K562 (cell line): ENCODE data around the gene NYAP1. TPM values are rescaled to one million over a fixed set of nuclear protein-coding genes. Genes with fewer than 3 reads are reported as not detected.
A peak's percentile ranks its signal among the peaks of the same experiment; 100 is the strongest.

ENCODE experiments used
- BRCA1 ChIP-seq, 2 experiments: fragments of 450-650 bp in 1 of 2; sonication (generic) in 1 of 2; formaldehyde crosslinking in 1 of 2; IDR thresholded peaks; 2 replicates each; pipeline versions ENCODE4 v1.5.0 to v1.6.1; 2017 to 2020; ENCODE audit warnings: mild to moderate bottlenecking in 1 of 2, missing genetic modification reagents in 1 of 2
- CREB1 ChIP-seq, 2 experiments: sonication (generic) in 1 of 2; formaldehyde crosslinking in 1 of 2; IDR thresholded peaks; 2 replicates each; pipeline versions ENCODE4 v1.6.1 to v1.8.0; 2012 to 2022; ENCODE audit warnings: inconsistent platforms in 1 of 2, mild to moderate bottlenecking in 1 of 2, missing genetic modification reagents in 1 of 2, moderate library complexity in 1 of 2
- ETV6 ChIP-seq, 3 experiments: fragments of 150-350 bp in 1 of 3; sonication (generic) in 1 of 3; formaldehyde crosslinking in 1 of 3; IDR thresholded peaks; 2 replicates each; pipeline versions ENCODE4 v1.6.1 to v1.8.0; 2014 to 2022; ENCODE audit warnings: borderline replicate concordance in 2 of 3, low read depth in 2 of 3, antibody characterized with exemption in 1 of 3, low read length in 1 of 3, mild to moderate bottlenecking in 1 of 3, missing genetic modification reagents in 1 of 3
- FOXA3 ChIP-seq, 2 experiments: fragments of 450-650 bp in 1 of 2; sonication (generic) in 1 of 2; formaldehyde crosslinking; IDR thresholded peaks in 1 of 2; conservative IDR thresholded peaks in 1 of 2; 2 replicates each; pipeline versions ENCODE4 v1.4.0 to v1.8.0; 2020 to 2022; ENCODE audit warnings: mild to moderate bottlenecking in 2 of 2, missing genetic modification reagents in 1 of 2
- HINFP ChIP-seq: fragments of 450-650 bp; conservative IDR thresholded peaks from 2 replicates; pipeline ENCODE4 v1.6.1; 2016; ENCODE audit warnings: missing genetic modification characterization, low read depth, mild to moderate bottlenecking, control low read depth, missing compliant biosample characterization
- ILF3 ChIP-seq: fragments of 450-650 bp; IDR thresholded peaks from 2 replicates; pipeline ENCODE4 v1.6.1; 2018; ENCODE audit warnings: antibody characterized with exemption, mild to moderate bottlenecking, moderate library complexity, borderline replicate concordance
- JUND ChIP-seq, 2 experiments: IDR thresholded peaks; 2 replicates in 1 of 2; 3 replicates in 1 of 2; pipeline ENCODE4 v1.6.1; 2011; ENCODE audit warnings: borderline replicate concordance in 2 of 2, low read depth in 2 of 2, low read length in 2 of 2, improper control_type of control experiment in 1 of 2, missing biosample characterization in 1 of 2, missing genetic modification characterization in 1 of 2, missing genetic modification reagents in 1 of 2
- NFIC ChIP-seq: fragments of 450-650 bp; IDR thresholded peaks from 2 replicates; pipeline ENCODE4 v1.6.1; 2017; ENCODE audit warnings: mild to moderate bottlenecking, inconsistent platforms
- PCBP1 ChIP-seq: fragments of 200-400 bp; formaldehyde crosslinking; IDR thresholded peaks from 2 replicates; pipeline ENCODE4 v1.6.1; 2018; ENCODE audit warnings: mild to moderate bottlenecking, low read depth, low read length; ENCODE audit not compliant: poor library complexity, severe bottlenecking
- SMARCA4 ChIP-seq: fragments of 450-650 bp; IDR thresholded peaks from 2 replicates; pipeline ENCODE4 v1.6.1; 2016
- ZNF3 ChIP-seq: fragments of 250-450 bp; sonication (Bioruptor Pico); IDR thresholded peaks from 2 replicates; pipeline ENCODE4 v1.5.0; 2021; ENCODE audit warnings: mild to moderate bottlenecking, moderate library complexity
- ZNF316 ChIP-seq: fragments of 450-650 bp; IDR thresholded peaks from 2 replicates; pipeline ENCODE4 v1.6.1; 2016
- polyA plus RNA-seq, 8 experiments: library from polyadenylated mRNA; depleted of rRNA in 4 of 8; stranded (reverse) in 5 of 8; unstranded in 3 of 8; fragments of >200 nt; fragmentation: Nextera tagmentation in 2 of 8; fragmentation: Illumina TruSeq in 1 of 8; extraction: Ambion mirVana in 2 of 8; extraction: Trizol in 1 of 8; gene quantifications; 2 replicates each; pipeline versions ENCODE4 v1.2.1 to v1.2.3, GENCODE V29; 2011 to 2014; ENCODE audit warnings: inconsistent platforms in 1 of 8, missing spikeins in 1 of 8
- total RNA-seq, 7 experiments: library from RNA; depleted of rRNA in 6 of 7; stranded (reverse); fragments of >200 nt in 6 of 7; fragmentation: Illumina TruSeq in 2 of 7; extraction: Trizol in 2 of 7; gene quantifications; 2 replicates each; pipeline versions ENCODE4 v1.2.1 to v1.2.3, GENCODE V29; 2011 to 2021; ENCODE audit warnings: low replicate concordance in 1 of 7
- TF ChIP-seq, protein P1 (sequence below): fragments of 450-650 bp; IDR thresholded peaks from 2 replicates; pipeline ENCODE4 v1.7.0; 2016; ENCODE audit warnings: borderline replicate concordance
- TF ChIP-seq, protein P2 (sequence below): sonication (generic); formaldehyde crosslinking; IDR thresholded peaks from 2 replicates; pipeline ENCODE4 v1.8.0; 2023; ENCODE audit warnings: mild to moderate bottlenecking, missing genetic modification reagents

Gene NYAP1
- total and polyA plus RNA-seq, 9 of the 15 experiments (the other 6 are each of a cell fraction or from before 2014, with no cell fraction given) = 0.11 to 0.88 (median 0.22) TPM; not detected in 2

DNA sequence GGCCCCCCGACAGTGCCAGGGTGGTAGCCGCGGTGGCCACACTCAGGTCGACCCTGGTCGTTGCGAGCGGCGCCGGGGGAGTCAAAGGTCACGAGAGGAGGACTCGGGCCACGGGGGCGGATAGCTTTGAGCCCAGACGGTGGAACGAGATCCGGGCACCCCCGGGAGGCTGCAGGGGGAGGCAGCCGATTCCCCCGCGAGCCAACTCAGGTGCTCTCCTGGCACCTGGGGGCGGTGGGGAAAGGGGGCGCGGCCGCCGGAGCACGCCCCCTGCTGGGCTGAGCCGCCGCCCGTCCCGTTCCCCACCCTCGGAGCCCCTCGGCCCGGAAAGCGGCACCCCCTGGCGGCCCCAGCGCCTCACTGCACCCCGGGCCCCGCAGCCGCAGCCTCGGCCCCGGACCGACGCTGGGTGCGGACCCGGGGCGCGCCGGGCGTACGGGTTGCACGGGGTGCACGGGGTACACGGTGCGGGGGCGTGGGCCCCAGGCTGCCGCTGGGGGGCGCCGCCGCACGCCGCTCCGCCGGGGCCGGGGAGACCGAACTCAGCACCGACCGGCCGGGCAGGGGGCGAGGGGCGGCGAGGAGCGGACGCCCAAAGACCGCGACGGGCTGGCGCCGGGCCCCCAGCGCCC is 521 bp upstream of the NYAP1 start (continued):
- TF ChIP-seq HINFP (tag) (no peak), ETV6 (IDR thresholded peaks at IDR 0.05; ENCODE audit: borderline replicate concordance in 1 of 2, low read depth in 2 of 2, low read length in 1 of 2) (no peak), ETV6 (CRISPR knock-in tag; IDR thresholded peaks at IDR 0.05; ENCODE audit: borderline replicate concordance) (no peak), FOXA3 (CRISPR knock-in tag; conservative IDR thresholded peaks at IDR 0.05 in 1 of 2, IDR thresholded peaks at IDR 0.05 in 1 of 2) (no peak), CREB1 (IDR thresholded peaks at IDR 0.05) (no peak), CREB1 (CRISPR knock-in tag; IDR thresholded peaks at IDR 0.05) (0 out of 2 replicates have a peak, but pooled peaks have one; percentile 8), SMARCA4 (peak; percentile 45), NFIC (peak; percentile 35; the same call in 1 of the 2 replicates), PCBP1 (peak; percentile 60), ZNF3 (no peak), BRCA1 (IDR thresholded peaks at IDR 0.05) (no peak), BRCA1 (CRISPR knock-in tag; IDR thresholded peaks at IDR 0.05) (no peak), JUND (IDR thresholded peaks at IDR 0.05; ENCODE audit: borderline replicate concordance, low read depth, low read length) (peak; percentile 54), JUND (tag; IDR thresholded peaks at IDR 0.05; ENCODE audit: borderline replicate concordance, low read depth, low read length) (no peak; the same call in 2 of the 3 replicates), ZNF316 (no peak), ILF3 (no peak; the same call in 1 of the 2 replicates)
- TF ChIP-seq, protein P1, sequence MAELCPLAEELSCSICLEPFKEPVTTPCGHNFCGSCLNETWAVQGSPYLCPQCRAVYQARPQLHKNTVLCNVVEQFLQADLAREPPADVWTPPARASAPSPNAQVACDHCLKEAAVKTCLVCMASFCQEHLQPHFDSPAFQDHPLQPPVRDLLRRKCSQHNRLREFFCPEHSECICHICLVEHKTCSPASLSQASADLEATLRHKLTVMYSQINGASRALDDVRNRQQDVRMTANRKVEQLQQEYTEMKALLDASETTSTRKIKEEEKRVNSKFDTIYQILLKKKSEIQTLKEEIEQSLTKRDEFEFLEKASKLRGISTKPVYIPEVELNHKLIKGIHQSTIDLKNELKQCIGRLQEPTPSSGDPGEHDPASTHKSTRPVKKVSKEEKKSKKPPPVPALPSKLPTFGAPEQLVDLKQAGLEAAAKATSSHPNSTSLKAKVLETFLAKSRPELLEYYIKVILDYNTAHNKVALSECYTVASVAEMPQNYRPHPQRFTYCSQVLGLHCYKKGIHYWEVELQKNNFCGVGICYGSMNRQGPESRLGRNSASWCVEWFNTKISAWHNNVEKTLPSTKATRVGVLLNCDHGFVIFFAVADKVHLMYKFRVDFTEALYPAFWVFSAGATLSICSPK = no peak
- TF ChIP-seq, protein P2, sequence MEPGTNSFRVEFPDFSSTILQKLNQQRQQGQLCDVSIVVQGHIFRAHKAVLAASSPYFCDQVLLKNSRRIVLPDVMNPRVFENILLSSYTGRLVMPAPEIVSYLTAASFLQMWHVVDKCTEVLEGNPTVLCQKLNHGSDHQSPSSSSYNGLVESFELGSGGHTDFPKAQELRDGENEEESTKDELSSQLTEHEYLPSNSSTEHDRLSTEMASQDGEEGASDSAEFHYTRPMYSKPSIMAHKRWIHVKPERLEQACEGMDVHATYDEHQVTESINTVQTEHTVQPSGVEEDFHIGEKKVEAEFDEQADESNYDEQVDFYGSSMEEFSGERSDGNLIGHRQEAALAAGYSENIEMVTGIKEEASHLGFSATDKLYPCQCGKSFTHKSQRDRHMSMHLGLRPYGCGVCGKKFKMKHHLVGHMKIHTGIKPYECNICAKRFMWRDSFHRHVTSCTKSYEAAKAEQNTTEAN = no peak
